ENCODE results near the gene CKM.

DNA sequence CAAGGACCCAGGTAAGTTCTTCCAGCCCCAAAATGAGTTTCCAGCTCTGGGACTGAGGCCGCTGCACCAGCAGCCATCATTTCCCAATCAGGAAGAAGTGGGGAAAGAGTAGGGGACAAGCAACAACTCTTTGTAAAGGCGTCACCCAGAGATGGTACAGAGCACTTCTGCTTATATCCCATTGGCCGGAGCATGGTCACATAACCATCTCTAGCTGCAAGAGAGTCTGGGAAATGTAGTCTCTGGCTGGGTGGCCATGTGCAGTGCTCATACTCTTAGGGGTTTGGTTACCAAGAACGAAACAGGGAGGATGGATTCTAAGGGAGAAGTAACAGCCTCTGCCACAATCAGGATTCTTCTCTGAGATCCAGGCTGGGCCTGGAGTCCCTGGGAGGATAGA, 26.3 kb downstream of the CKM start:
- TF ChIP-seq POLR2AphosphoS5 (IDR thresholded peaks at IDR 0.05; ENCODE audit: borderline replicate concordance, low read depth, low read length) (no peak), EZH2 (IDR thresholded peaks at IDR 0.05) (no peak), FOXP2 (optimal IDR thresholded peaks at IDR 0.05; ENCODE audit: control extremely low read depth, extremely low read length, insufficient read depth) (no peak)

Measured in SK-N-MC (cell line).